ENCODE data around the gene RNPS1.

DNA sequence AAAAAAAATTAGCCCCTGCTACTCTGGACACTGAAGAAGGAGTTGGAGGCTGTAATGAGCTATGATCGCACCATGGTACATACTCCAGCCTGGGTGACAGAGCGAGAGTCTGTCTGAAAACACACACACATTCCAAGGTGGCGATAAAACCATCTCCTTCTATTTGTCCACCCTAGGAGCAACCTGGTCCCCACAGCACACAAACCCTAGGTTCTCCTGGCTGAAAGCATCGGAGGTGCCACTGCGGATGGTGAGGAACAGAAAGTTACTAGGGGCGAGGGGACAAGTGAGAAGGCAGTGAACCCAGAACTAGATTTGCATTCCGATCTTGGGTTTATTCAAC is 15.1 kb downstream of the RNPS1 start:
- TF ChIP-seq, protein P1, sequence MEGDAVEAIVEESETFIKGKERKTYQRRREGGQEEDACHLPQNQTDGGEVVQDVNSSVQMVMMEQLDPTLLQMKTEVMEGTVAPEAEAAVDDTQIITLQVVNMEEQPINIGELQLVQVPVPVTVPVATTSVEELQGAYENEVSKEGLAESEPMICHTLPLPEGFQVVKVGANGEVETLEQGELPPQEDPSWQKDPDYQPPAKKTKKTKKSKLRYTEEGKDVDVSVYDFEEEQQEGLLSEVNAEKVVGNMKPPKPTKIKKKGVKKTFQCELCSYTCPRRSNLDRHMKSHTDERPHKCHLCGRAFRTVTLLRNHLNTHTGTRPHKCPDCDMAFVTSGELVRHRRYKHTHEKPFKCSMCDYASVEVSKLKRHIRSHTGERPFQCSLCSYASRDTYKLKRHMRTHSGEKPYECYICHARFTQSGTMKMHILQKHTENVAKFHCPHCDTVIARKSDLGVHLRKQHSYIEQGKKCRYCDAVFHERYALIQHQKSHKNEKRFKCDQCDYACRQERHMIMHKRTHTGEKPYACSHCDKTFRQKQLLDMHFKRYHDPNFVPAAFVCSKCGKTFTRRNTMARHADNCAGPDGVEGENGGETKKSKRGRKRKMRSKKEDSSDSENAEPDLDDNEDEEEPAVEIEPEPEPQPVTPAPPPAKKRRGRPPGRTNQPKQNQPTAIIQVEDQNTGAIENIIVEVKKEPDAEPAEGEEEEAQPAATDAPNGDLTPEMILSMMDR (IDR thresholded peaks at IDR 0.05): no peak
- no peak for TF ChIP-seq POLR2A (IDR thresholded peaks at IDR 0.05)

All from thyroid gland (tissue), 4 donors.